Measurements from ENCODE around the gene GFOD2. TPM values are rescaled to one million over a fixed set of nuclear protein-coding genes. Genes with fewer than 3 reads are reported as not detected.

Gene GFOD2
- total and polyA plus RNA-seq, 2 of the 13 experiments (the other 11 are each of a cell fraction or from before 2014, with no cell fraction given): 11.1 to 17.2 TPM

DNA sequence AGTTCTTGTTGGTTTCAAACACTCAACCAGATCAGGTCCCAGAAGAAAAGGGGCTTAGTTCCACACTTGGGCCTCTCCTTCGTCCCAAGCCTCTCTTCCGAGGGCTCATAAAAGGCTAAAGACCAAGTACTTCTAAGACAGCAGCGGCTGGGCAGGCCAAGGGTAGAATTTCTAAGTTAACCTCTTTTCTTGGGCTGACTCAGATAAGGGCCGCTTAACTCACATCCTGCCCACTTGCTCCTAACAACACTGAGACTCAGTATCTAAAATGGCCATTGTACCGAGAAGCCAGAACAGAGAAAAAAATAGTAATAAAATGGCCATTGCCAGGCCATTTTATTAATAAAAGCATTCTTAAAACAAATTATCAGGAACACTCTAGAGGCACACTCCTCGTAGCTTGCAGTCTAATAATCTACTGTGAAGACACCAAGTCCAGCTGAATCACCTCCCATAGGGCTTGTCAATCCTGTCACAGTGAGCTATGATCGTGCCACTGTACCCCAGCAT, 45.1 kb upstream of the GFOD2 start:
- no peak overlapping the region for H2AFZ ChIP-seq (ENCODE audit: low read length)
- H3K79me2 ChIP-seq (ENCODE audit: insufficient read depth, low read length): no peaks in the 10 kb centered on the region
- TF ChIP-seq RAD51 (IDR thresholded peaks at IDR 0.05; ENCODE audit: borderline replicate concordance) (no peak), ZSCAN30 (CRISPR knock-in tag; IDR thresholded peaks at IDR 0.05) (no peak)
- POLR2A ChIA-PET: no interaction called here
- DNase-seq (ENCODE audit: low spot score): no peak
- no peak overlapping the region for H3K4me2 ChIP-seq (ENCODE audit: low read depth, low read length)
- ATAC-seq: no peak
- H3K27ac ChIP-seq (ENCODE audit: extremely low read length, insufficient read depth, low read length): no peak overlapping the region
- in situ Hi-C loops (cut with HindIII; ENCODE audit: extremely low pct_ligation_motif_present, low pct_unique_long_range_greater_than_20kb) (no loop called here), intact Hi-C loops (cut with micrococcal nuclease; ENCODE audit: unreplicated experiment) (no loop called here)
- FAIRE-seq: no peak
- H3K9me3 ChIP-seq (ENCODE audit: low read length): no peaks in the 10 kb centered on the region
- no peaks in the 10 kb centered on the region for H3K4me1 ChIP-seq (ENCODE audit: insufficient read depth, low read length)
- H3K27me3 ChIP-seq (ENCODE audit: control insufficient read depth in 1 of 2, insufficient read depth in 2 of 2, low read length in 2 of 2): no peaks in the 10 kb centered on the region
- peaks cover 5 to 34% of the 10 kb centered on the region in 2 experiments; a peak in 4 of 5 replicates for H3K36me3 ChIP-seq (replicated peaks in 1 of 2; ENCODE audit: control insufficient read depth in 1 of 2, insufficient read depth in 2 of 2, low read length in 2 of 2)
- CTCF ChIA-PET (ENCODE audit: low intra/inter-chr PET ratio, low total read pairs): no interaction called here
- H3K4me3 ChIP-seq (replicated peaks in 1 of 3; ENCODE audit: insufficient read depth in 1 of 3, low read depth in 2 of 3, low read length in 3 of 3): no peak overlapping the region
- WGBS (ENCODE audit: low lambda C conversion rate): 98% methylated on average over 7 of the region's 7 CpGs
- H3K9ac ChIP-seq (ENCODE audit: insufficient read depth, low read depth, low read length): no peak overlapping the region
- peaks cover 5% of the 10 kb centered on the region; the same call in 1 of the 2 replicates for H4K20me1 ChIP-seq (ENCODE audit: insufficient read depth, low read length)
- BruUV-seq (replicated peaks): no TSS peak

GRCh38 chr16:67763066-67763465, 44.0 kb upstream of the GFOD2 start:
- no TSS peak for BruUV-seq (replicated peaks)
- ChIA-PET POLR2A (no interaction called here), CTCF (ENCODE audit: low intra/inter-chr PET ratio, low total read pairs) (no interaction called here)
- Histone ChIP-seq H2AFZ (ENCODE audit: low read length) (no peak overlapping the region), H3K4me2 (ENCODE audit: low read depth, low read length) (no peak overlapping the region), H3K9ac (ENCODE audit: insufficient read depth, low read depth, low read length) (no peak overlapping the region), H3K36me3 (replicated peaks in 1 of 2; ENCODE audit: control insufficient read depth in 1 of 2, insufficient read depth in 2 of 2, low read length in 2 of 2) (peaks cover 6 to 32% of the 10 kb centered on the region in 2 experiments; a peak in 4 of 5 replicates), H4K20me1 (ENCODE audit: insufficient read depth, low read length) (peaks cover 5% of the 10 kb centered on the region; the same call in 1 of the 2 replicates), H3K9me3 (ENCODE audit: low read length) (no peaks in the 10 kb centered on the region), H3K27me3 (ENCODE audit: control insufficient read depth in 1 of 2, insufficient read depth in 2 of 2, low read length in 2 of 2) (no peaks in the 10 kb centered on the region), H3K79me2 (ENCODE audit: insufficient read depth, low read length) (no peaks in the 10 kb centered on the region), H3K27ac (ENCODE audit: extremely low read length, insufficient read depth, low read length) (no peak overlapping the region), H3K4me1 (ENCODE audit: insufficient read depth, low read length) (no peaks in the 10 kb centered on the region), H3K4me3 (replicated peaks in 1 of 3; ENCODE audit: insufficient read depth in 1 of 3, low read depth in 2 of 3, low read length in 3 of 3) (no peak overlapping the region)
- 97% methylated on average over 5 of the region's 5 CpGs for WGBS (ENCODE audit: low lambda C conversion rate)
- ATAC-seq: peak; percentile 18; the same call in 1 of the 3 replicates
- FAIRE-seq: no peak
- in situ Hi-C loops (cut with HindIII; ENCODE audit: extremely low pct_ligation_motif_present, low pct_unique_long_range_greater_than_20kb) (no loop called here), intact Hi-C loops (cut with micrococcal nuclease; ENCODE audit: unreplicated experiment) (no loop called here)
- DNase-seq (ENCODE audit: low spot score): no peak
- TF ChIP-seq GLMP (CRISPR knock-in tag; IDR thresholded peaks at IDR 0.05; ENCODE audit: borderline replicate concordance) (no peak), ZNF18 (CRISPR knock-in tag; IDR thresholded peaks at IDR 0.05; ENCODE audit: insufficient replicate concordance) (no peak), HES4 (CRISPR knock-in tag; IDR thresholded peaks at IDR 0.05; ENCODE audit: borderline replicate concordance) (no peak), GFI1 (CRISPR knock-in tag; IDR thresholded peaks at IDR 0.05; ENCODE audit: borderline replicate concordance) (no peak), JUN (CRISPR knock-in tag; IDR thresholded peaks at IDR 0.05) (no peak), ZNF616 (CRISPR knock-in tag; IDR thresholded peaks at IDR 0.05; ENCODE audit: low read depth) (no peak), ZNF343 (CRISPR knock-in tag; IDR thresholded peaks at IDR 0.05) (no peak), ZFY (CRISPR knock-in tag; IDR thresholded peaks at IDR 0.05) (no peak), RNF2 (conservative IDR thresholded peaks at IDR 0.05; ENCODE audit: low read depth) (no peak)
- TF ChIP-seq, protein P1, sequence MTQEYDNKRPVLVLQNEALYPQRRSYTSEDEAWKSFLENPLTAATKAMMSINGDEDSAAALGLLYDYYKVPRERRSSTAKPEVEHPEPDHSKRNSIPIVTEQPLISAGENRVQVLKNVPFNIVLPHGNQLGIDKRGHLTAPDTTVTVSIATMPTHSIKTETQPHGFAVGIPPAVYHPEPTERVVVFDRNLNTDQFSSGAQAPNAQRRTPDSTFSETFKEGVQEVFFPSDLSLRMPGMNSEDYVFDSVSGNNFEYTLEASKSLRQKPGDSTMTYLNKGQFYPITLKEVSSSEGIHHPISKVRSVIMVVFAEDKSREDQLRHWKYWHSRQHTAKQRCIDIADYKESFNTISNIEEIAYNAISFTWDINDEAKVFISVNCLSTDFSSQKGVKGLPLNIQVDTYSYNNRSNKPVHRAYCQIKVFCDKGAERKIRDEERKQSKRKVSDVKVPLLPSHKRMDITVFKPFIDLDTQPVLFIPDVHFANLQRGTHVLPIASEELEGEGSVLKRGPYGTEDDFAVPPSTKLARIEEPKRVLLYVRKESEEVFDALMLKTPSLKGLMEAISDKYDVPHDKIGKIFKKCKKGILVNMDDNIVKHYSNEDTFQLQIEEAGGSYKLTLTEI (CRISPR knock-in tag; conservative IDR thresholded peaks at IDR 0.05): no peak
